ENCODE results near the gene ANAPC2.

DNA sequence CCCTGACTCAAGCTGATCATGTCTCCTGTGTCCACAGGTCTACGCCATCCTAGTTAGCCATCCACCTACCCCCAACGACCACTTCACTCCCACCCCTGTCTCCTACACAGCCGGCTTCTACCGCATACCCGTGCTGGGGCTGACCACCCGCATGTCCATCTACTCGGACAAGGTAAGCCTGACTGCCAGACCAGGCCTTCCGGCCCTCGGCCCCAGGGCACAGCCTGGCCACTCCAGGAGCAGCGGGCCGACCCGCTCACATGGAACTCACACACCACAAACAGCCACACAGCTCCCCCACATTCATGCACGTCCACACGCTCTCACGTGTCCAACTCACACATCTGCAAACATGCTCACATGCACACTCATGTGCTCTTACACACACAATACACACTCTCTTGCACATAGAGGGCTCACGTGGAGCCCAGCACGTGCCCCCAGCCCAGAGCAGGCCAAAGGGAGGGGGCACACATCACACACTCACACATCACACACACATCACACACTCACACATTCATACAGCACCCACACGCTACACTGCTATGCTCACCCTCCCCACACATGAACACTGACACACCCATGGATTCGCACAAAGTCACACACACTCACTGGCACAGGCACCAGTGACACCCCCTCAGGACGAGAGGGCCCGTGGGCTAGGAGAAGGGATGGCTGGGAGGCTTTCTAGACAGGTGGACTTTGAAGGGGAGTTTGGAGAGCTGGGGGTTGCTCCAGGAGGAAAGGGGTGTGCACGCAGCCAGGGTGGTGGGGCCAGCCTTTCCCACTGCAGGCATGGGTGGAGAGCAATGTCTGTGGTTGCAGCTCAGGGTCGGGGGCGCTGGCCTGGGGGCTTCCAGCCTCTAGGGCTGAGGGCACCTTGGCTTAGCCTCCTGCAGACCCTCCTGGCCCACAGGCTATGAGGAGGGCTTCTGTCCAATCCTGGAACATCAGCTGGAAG is 46.1 kb downstream of the ANAPC2 start:
- TF ChIP-seq POLR2A (IDR thresholded peaks at IDR 0.05; ENCODE audit: low read depth), result no peak
- TF ChIP-seq POLR2AphosphoS5 (IDR thresholded peaks at IDR 0.05), result no peak

Data from esophagus muscularis mucosa (tissue), 2 donors.